Thyroid gland (tissue), 4 donors: ENCODE results near the gene EPYC.

ENCODE experiments used
- POLR2A ChIP-seq, 2 donors: fragments of 450-650 bp; IDR thresholded peaks; one replicate each; pipeline ENCODE4 v1.6.1; 2017; ENCODE audit warnings: antibody characterized with exemption in 2 of 2, mild to moderate bottlenecking in 2 of 2, moderate library complexity in 1 of 2
- TF ChIP-seq, protein P1 (sequence below), 6 experiments: fragments of 200-600 bp in 3 of 6; fragments of 450-650 bp in 3 of 6; sonication (generic) in 3 of 6; IDR thresholded peaks; one replicate each; pipeline ENCODE4 v1.5.1; 2016 to 2019; ENCODE audit warnings: antibody characterized with exemption in 6 of 6, mild to moderate bottlenecking in 2 of 6, inconsistent platforms in 1 of 6, moderate library complexity in 1 of 6

DNA sequence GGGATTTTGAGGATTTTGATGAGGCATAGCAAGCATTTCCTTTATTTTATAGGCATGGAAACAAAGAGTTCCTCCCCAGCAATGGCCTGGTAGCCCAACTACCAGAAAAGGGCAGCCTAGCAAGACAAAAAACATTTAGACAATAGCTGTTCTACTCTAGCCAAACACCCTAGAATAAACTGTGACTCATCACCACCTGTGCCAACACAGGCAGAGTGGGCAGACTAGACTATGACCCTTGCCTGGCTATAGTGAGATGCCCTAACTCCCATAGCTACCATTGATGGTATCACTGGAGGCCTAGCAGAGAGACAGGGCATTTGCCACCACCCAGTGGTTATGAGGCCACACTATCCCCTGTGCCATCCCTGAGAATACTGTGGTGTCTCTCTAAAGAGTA, 34.3 kb downstream of the EPYC start:
- TF ChIP-seq, protein P1, sequence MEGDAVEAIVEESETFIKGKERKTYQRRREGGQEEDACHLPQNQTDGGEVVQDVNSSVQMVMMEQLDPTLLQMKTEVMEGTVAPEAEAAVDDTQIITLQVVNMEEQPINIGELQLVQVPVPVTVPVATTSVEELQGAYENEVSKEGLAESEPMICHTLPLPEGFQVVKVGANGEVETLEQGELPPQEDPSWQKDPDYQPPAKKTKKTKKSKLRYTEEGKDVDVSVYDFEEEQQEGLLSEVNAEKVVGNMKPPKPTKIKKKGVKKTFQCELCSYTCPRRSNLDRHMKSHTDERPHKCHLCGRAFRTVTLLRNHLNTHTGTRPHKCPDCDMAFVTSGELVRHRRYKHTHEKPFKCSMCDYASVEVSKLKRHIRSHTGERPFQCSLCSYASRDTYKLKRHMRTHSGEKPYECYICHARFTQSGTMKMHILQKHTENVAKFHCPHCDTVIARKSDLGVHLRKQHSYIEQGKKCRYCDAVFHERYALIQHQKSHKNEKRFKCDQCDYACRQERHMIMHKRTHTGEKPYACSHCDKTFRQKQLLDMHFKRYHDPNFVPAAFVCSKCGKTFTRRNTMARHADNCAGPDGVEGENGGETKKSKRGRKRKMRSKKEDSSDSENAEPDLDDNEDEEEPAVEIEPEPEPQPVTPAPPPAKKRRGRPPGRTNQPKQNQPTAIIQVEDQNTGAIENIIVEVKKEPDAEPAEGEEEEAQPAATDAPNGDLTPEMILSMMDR (IDR thresholded peaks at IDR 0.05) = no peak
- TF ChIP-seq POLR2A (IDR thresholded peaks at IDR 0.05) = no peak
